Right lobe of liver (tissue), 4 donors: Measurements from ENCODE around the gene MST1.

Source experiments
- POLR2A ChIP-seq: fragments of 450-650 bp; IDR thresholded peaks from one replicate; pipeline ENCODE4 v1.6.1; 2017; ENCODE audit warnings: antibody characterized with exemption, mild to moderate bottlenecking
- TF ChIP-seq, protein P1 (sequence below), 4 donors: fragments of 200-600 bp in 3 of 4; fragments of 450-650 bp in 1 of 4; IDR thresholded peaks; one replicate each; pipeline versions ENCODE4 v1.5.1 to v1.8.0; 2016 to 2022; ENCODE audit warnings: antibody characterized with exemption in 4 of 4, mild to moderate bottlenecking in 2 of 4
- donor health status: DM: no; HTN: no; CAD: no.
- donor health status: DM: no; HTN: no; CAD: no.
- donor health status: DM: no; HTN: yes; CAD: no.

- no peak for TF ChIP-seq POLR2A
- TF ChIP-seq, protein P1, sequence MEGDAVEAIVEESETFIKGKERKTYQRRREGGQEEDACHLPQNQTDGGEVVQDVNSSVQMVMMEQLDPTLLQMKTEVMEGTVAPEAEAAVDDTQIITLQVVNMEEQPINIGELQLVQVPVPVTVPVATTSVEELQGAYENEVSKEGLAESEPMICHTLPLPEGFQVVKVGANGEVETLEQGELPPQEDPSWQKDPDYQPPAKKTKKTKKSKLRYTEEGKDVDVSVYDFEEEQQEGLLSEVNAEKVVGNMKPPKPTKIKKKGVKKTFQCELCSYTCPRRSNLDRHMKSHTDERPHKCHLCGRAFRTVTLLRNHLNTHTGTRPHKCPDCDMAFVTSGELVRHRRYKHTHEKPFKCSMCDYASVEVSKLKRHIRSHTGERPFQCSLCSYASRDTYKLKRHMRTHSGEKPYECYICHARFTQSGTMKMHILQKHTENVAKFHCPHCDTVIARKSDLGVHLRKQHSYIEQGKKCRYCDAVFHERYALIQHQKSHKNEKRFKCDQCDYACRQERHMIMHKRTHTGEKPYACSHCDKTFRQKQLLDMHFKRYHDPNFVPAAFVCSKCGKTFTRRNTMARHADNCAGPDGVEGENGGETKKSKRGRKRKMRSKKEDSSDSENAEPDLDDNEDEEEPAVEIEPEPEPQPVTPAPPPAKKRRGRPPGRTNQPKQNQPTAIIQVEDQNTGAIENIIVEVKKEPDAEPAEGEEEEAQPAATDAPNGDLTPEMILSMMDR (IDR thresholded peaks at IDR 0.05) = no peak
Measured at GRCh38 chr3:49707113-49707480, 17.8 kb upstream of the MST1 start.
